Measurements from ENCODE around the gene SLC12A5.
A peak's percentile ranks its signal among the peaks of the same experiment; 100 is the strongest.

SLC12A5 gene

GRCh38 chr20:46056027-46056833 is 27.2 kb downstream of the SLC12A5 start:
- no peak for DNase-seq

- no peak for DNase-seq
Observed at GRCh38 chr20:46056970-46057855, 28.2 kb downstream of the SLC12A5 start.

- DNase-seq, result peak in 1 of 2 donors; percentile 42
Observed at GRCh38 chr20:46057856-46058598, 29.0 kb downstream of the SLC12A5 start.

GRCh38 chr20:46058599-46059281 is 29.7 kb downstream of the SLC12A5 start:
- DNase-seq, result no peak

- peak in 1 of 2 donors; percentile 11 for DNase-seq
Observed at GRCh38 chr20:46060301-46060881, 31.4 kb downstream of the SLC12A5 start.

- DNase-seq, result no peak
Observed at GRCh38 chr20:46060975-46061374, 32.0 kb downstream of the SLC12A5 start.

- DNase-seq, result no peak
Observed at GRCh38 chr20:46062151-46062550, 33.1 kb downstream of the SLC12A5 start.

- no peak for DNase-seq
Observed at GRCh38 chr20:46062621-46063020, 33.6 kb downstream of the SLC12A5 start.

GRCh38 chr20:46063151-46063550 is 34.1 kb downstream of the SLC12A5 start:
- DNase-seq, result no peak

- DNase-seq, result no peak
Observed at GRCh38 chr20:46063652-46064054, 34.6 kb downstream of the SLC12A5 start.

GRCh38 chr20:46065006-46065405 is 36.0 kb downstream of the SLC12A5 start:
- no peak for DNase-seq

- no peak for DNase-seq
Observed at GRCh38 chr20:46065691-46066090, 36.7 kb downstream of the SLC12A5 start.

- no peak for DNase-seq
Observed at GRCh38 chr20:46070215-46070900, 41.3 kb downstream of the SLC12A5 start.

GRCh38 chr20:46071573-46071972 is 42.6 kb downstream of the SLC12A5 start:
- no peak for DNase-seq

- DNase-seq, result no peak
Observed at GRCh38 chr20:46073024-46073423, 44.0 kb downstream of the SLC12A5 start.

GRCh38 chr20:46073443-46073842 is 44.4 kb downstream of the SLC12A5 start:
- DNase-seq, result no peak

- DNase-seq, result no peak
Observed at GRCh38 chr20:46074006-46074405, 45.0 kb downstream of the SLC12A5 start.

GRCh38 chr20:46076806-46077205 is 47.8 kb downstream of the SLC12A5 start:
- DNase-seq, result no peak

- no peak for DNase-seq
Observed at GRCh38 chr20:46077642-46078305, 48.8 kb downstream of the SLC12A5 start.

GRCh38 chr20:46078954-46079353 is 49.9 kb downstream of the SLC12A5 start:
- DNase-seq, result no peak

GRCh38 chr20:46081074-46081473 is 52.1 kb downstream of the SLC12A5 start:
- DNase-seq, result no peak
